ENCODE data around the gene PTPRE. TPM values are rescaled to one million over a fixed set of nuclear protein-coding genes. Genes with fewer than 3 reads are reported as not detected.
A peak's percentile ranks its signal among the peaks of the same experiment; 100 is the strongest.

Gene PTPRE
- total RNA-seq, 3 donors from 2014 or later, result 11.8 to 42.9 (median 25.6) TPM

GRCh38 chr10:127977357-127978009 is 70.6 kb downstream of the PTPRE start:
- no peak for DNase-seq (ENCODE audit: low spot score in 2 of 2)
- peaks cover 0 to 5% of the 10 kb centered on the region in 2 donors for H3K9me3 ChIP-seq
- TF ChIP-seq POLR2AphosphoS5 (IDR thresholded peaks at IDR 0.05) (peak in 2 of 3 donors; percentile 81 to 82), CTCF (IDR thresholded peaks at IDR 0.05) (no peak)
- peak overlapping the region; percentile 65 to 78 for H3K27ac ChIP-seq
- no peaks in the 10 kb centered on the region for H3K4me1 ChIP-seq
- H3K4me3 ChIP-seq, result peak overlapping the region in 2 of 3 donors; percentile 29 to 51
- H3K27me3 ChIP-seq, result no peaks in the 10 kb centered on the region
- intact Hi-C loops (cut with DNase I; ENCODE audit: low total_unique reads), result loop anchor here (5.0 kb wide), 1 partner anchor 1920 kb away; no protein-coding TSS in a partner anchor
- no peaks in the 10 kb centered on the region for H3K36me3 ChIP-seq

- Histone ChIP-seq H3K27ac (peak overlapping the region; percentile 65 to 78), H3K36me3 (no peaks in the 10 kb centered on the region), H3K27me3 (no peaks in the 10 kb centered on the region), H3K4me3 (no peak overlapping the region), H3K4me1 (no peaks in the 10 kb centered on the region), H3K9me3 (peaks cover 0 to 5% of the 10 kb centered on the region in 2 donors)
- intact Hi-C loops (cut with DNase I; ENCODE audit: low total_unique reads), result loop anchor here (5.0 kb wide), 1 partner anchor 1919 kb away; no protein-coding TSS in a partner anchor
- DNase-seq (ENCODE audit: low spot score in 2 of 2), result no peak
- TF ChIP-seq POLR2AphosphoS5 (IDR thresholded peaks at IDR 0.05) (no peak), POLR2A (IDR thresholded peaks at IDR 0.05) (no peak)
These were observed 71.6 kb downstream of the PTPRE start for GRCh38 chr10:127978481-127978880.

- no peaks in the 10 kb centered on the region for H3K36me3 ChIP-seq
- DNase-seq (ENCODE audit: low spot score in 2 of 2), result no peak
- no peak for TF ChIP-seq CTCF (IDR thresholded peaks at IDR 0.05)
- no peak for TF ChIP-seq POLR2AphosphoS5 (IDR thresholded peaks at IDR 0.05)
- TF ChIP-seq POLR2A (IDR thresholded peaks at IDR 0.05), result no peak
- H3K9me3 ChIP-seq, result peaks cover 0 to 5% of the 10 kb centered on the region in 2 donors
- no peaks in the 10 kb centered on the region for H3K4me1 ChIP-seq
- H3K27me3 ChIP-seq, result no peaks in the 10 kb centered on the region
- intact Hi-C loops (cut with DNase I; ENCODE audit: low total_unique reads), result loop anchor here (5.0 kb wide), 1 partner anchor 1918 kb away; no protein-coding TSS in a partner anchor
- H3K27ac ChIP-seq, result peak overlapping the region in 1 of 2 donors; percentile 27
- no peak overlapping the region for H3K4me3 ChIP-seq
These were observed 72.1 kb downstream of the PTPRE start for GRCh38 chr10:127979045-127979444.

GRCh38 chr10:127979566-127979965 is 72.7 kb downstream of the PTPRE start:
- no peak for DNase-seq (ENCODE audit: low spot score in 2 of 2)
- Histone ChIP-seq H3K4me3 (no peak overlapping the region), H3K27me3 (no peaks in the 10 kb centered on the region), H3K4me1 (no peaks in the 10 kb centered on the region), H3K27ac (peak overlapping the region in 1 of 2 donors; percentile 27), H3K36me3 (no peaks in the 10 kb centered on the region), H3K9me3 (peaks cover 0 to 5% of the 10 kb centered on the region in 2 donors)
- intact Hi-C loops (cut with DNase I; ENCODE audit: low total_unique reads), result loop anchor here (5.0 kb wide), 1 partner anchor 1918 kb away; no protein-coding TSS in a partner anchor
- TF ChIP-seq POLR2A (IDR thresholded peaks at IDR 0.05) (no peak), POLR2AphosphoS5 (IDR thresholded peaks at IDR 0.05) (no peak), CTCF (IDR thresholded peaks at IDR 0.05) (no peak)

GRCh38 chr10:127980898-127981297 is 74.0 kb downstream of the PTPRE start:
- Histone ChIP-seq H3K4me3 (no peak overlapping the region), H3K9me3 (peaks cover 0 to 5% of the 10 kb centered on the region in 2 donors), H3K4me1 (no peaks in the 10 kb centered on the region), H3K27ac (no peak overlapping the region), H3K27me3 (no peaks in the 10 kb centered on the region), H3K36me3 (no peaks in the 10 kb centered on the region)
- no peak for TF ChIP-seq POLR2A (IDR thresholded peaks at IDR 0.05)
- no peak for TF ChIP-seq POLR2AphosphoS5 (IDR thresholded peaks at IDR 0.05)
- no peak for TF ChIP-seq CTCF (IDR thresholded peaks at IDR 0.05)
- intact Hi-C loops (cut with DNase I; ENCODE audit: low total_unique reads), result no loop called here
- no peak for DNase-seq (ENCODE audit: low spot score in 2 of 2)

All from breast epithelium (tissue), 4 donors.